Ascending aorta (tissue), 2 donors: Measurements from ENCODE around the gene C1S. TPM values are rescaled to one million over a fixed set of nuclear protein-coding genes. Genes with fewer than 3 reads are reported as not detected.

ENCODE experiments used
- DNase-seq, 2 donors: peaks; one replicate each; pipeline ENCODE4 v3.0.0-alpha.2; 2019; ENCODE audit warnings: low spot score in 2 of 2
- H3K27ac ChIP-seq, 2 donors: fragments of 200-600 bp; sonication (generic); one replicate each; pipeline ENCODE4 v1.5.1; 2016 to 2017; ENCODE audit warnings: mild to moderate bottlenecking in 1 of 2
- H3K27me3 ChIP-seq: fragments of 200-600 bp; sonication (generic); one replicate; pipeline ENCODE4 v1.5.1; 2017
- H3K36me3 ChIP-seq, 2 donors: fragments of 200-600 bp; sonication (generic); one replicate each; pipeline ENCODE4 v1.5.1; 2016
- H3K4me1 ChIP-seq, 2 donors: fragments of 200-600 bp; sonication (generic); one replicate each; pipeline ENCODE4 v1.5.1; 2016 to 2017; ENCODE audit warnings: mild to moderate bottlenecking in 1 of 2
- H3K4me3 ChIP-seq, 2 donors: fragments of 200-600 bp; sonication (generic); one replicate each; pipeline ENCODE4 v1.5.1; 2016 to 2017; ENCODE audit warnings: mild to moderate bottlenecking in 1 of 2
- H3K9me3 ChIP-seq, 2 donors: fragments of 200-600 bp; sonication (generic); one replicate each; pipeline ENCODE4 v1.5.1; 2016
- intact Hi-C: fragments of 100-400 bp; cut with DNase I; formaldehyde crosslinking; loops from one replicate; pipeline ENCODE4 v1.15.1; 2023
- total RNA-seq: library from RNA; depleted of rRNA; stranded (reverse); fragments of >200 nt; gene quantifications from one replicate; pipeline ENCODE4 v1.1.0, GENCODE V29; 2016
- TF ChIP-seq, protein P1 (sequence below), 3 experiments: fragments of 200-600 bp in 2 of 3; fragments of 450-650 bp in 1 of 3; sonication (generic) in 2 of 3; IDR thresholded peaks; one replicate each; pipeline ENCODE4 v1.5.1; 2016 to 2019; ENCODE audit warnings: antibody characterized with exemption in 3 of 3, mild to moderate bottlenecking in 1 of 3, moderate library complexity in 1 of 3

C1S gene
- total RNA-seq, 1 donor from 2014 or later, result 273 TPM

DNA sequence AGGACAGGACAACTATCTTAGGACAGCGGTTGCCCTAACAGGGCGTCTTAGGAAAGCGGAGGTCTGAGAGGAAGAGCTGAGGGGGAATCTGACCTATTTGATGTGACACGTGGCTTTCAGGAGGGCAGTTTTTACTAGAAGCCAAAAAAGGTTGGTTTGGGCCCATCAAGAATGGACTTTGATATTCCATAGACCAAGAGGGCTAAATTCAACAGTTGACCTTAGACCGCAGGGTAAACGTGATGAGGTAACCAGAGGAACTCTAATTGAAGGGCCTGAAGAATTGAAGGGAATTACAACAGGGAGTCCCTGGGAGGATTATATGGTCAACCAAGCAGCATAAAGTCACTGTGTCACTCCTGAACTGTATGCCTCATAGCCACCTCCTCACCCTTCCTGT lies 11.5 kb downstream of the C1S start:
- no peaks in the 10 kb centered on the region for H3K27me3 ChIP-seq
- DNase-seq, result no peak
- H3K27ac ChIP-seq, result no peak overlapping the region
- H3K4me3 ChIP-seq, result no peak overlapping the region
- TF ChIP-seq, protein P1, sequence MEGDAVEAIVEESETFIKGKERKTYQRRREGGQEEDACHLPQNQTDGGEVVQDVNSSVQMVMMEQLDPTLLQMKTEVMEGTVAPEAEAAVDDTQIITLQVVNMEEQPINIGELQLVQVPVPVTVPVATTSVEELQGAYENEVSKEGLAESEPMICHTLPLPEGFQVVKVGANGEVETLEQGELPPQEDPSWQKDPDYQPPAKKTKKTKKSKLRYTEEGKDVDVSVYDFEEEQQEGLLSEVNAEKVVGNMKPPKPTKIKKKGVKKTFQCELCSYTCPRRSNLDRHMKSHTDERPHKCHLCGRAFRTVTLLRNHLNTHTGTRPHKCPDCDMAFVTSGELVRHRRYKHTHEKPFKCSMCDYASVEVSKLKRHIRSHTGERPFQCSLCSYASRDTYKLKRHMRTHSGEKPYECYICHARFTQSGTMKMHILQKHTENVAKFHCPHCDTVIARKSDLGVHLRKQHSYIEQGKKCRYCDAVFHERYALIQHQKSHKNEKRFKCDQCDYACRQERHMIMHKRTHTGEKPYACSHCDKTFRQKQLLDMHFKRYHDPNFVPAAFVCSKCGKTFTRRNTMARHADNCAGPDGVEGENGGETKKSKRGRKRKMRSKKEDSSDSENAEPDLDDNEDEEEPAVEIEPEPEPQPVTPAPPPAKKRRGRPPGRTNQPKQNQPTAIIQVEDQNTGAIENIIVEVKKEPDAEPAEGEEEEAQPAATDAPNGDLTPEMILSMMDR (IDR thresholded peaks at IDR 0.05), result no peak
- H3K9me3 ChIP-seq, result no peaks in the 10 kb centered on the region
- H3K4me1 ChIP-seq, result no peaks in the 10 kb centered on the region
- intact Hi-C loops, result no loop called here
- H3K36me3 ChIP-seq, result peaks cover 11 to 21% of the 10 kb centered on the region in 2 donors

DNA sequence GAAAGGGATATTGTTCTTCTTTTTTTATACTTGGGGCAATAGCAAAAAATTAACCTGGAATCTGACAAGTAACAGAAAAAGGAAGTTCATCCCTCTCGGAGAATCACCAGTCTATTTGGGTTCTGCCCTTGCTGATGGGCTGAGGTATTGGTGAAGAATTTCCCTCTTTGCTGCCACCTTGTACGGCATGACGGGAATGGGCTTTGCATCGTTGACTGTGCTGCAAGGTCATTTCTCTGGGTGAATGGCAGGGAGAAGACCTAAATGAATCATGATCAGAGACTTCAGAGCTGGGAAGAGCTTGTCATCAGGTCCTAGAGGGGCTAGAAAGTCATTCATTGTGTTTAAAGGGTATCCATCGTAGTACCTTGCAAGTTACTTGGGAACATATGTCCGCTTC lies 12.0 kb downstream of the C1S start:
- DNase-seq, result no peak

DNA sequence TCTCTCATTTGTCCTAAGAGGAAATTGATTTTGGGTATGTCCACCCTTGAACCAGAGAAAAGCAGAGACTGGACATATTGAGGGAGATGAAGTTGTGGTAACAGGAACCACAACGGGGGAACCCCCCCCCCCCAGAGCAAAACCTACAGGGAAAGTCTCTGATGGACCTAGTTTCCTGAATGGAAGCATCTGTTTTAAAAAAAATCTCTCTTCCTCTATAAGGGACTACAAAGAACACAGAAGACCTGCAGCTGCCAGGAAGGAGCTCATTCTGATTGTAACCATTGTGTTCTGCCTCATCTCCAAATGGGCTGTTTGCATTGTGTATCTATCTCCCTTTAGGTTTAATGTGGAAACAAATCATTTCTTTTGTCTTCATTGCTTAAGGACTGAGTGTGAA lies 13.4 kb downstream of the C1S start:
- H3K4me3 ChIP-seq, result no peak overlapping the region
- H3K27ac ChIP-seq, result no peak overlapping the region
- intact Hi-C loops, result no loop called here
- H3K27me3 ChIP-seq, result no peaks in the 10 kb centered on the region
- no peaks in the 10 kb centered on the region for H3K9me3 ChIP-seq
- no peak for DNase-seq
- peaks cover 5 to 17% of the 10 kb centered on the region in 2 donors for H3K36me3 ChIP-seq
- TF ChIP-seq, protein P1 (IDR thresholded peaks at IDR 0.05), result no peak
- peaks cover 0 to 3% of the 10 kb centered on the region in 2 donors for H3K4me1 ChIP-seq

More for the DNA sequence above, 12.0 kb downstream of the C1S start:
- Histone ChIP-seq H3K36me3 (peaks cover 7 to 18% of the 10 kb centered on the region in 2 donors), H3K4me3 (no peak overlapping the region), H3K4me1 (no peaks in the 10 kb centered on the region), H3K9me3 (no peaks in the 10 kb centered on the region), H3K27me3 (no peaks in the 10 kb centered on the region), H3K27ac (no peak overlapping the region)
- TF ChIP-seq, protein P1 (IDR thresholded peaks at IDR 0.05), result no peak
- intact Hi-C loops, result no loop called here

DNA sequence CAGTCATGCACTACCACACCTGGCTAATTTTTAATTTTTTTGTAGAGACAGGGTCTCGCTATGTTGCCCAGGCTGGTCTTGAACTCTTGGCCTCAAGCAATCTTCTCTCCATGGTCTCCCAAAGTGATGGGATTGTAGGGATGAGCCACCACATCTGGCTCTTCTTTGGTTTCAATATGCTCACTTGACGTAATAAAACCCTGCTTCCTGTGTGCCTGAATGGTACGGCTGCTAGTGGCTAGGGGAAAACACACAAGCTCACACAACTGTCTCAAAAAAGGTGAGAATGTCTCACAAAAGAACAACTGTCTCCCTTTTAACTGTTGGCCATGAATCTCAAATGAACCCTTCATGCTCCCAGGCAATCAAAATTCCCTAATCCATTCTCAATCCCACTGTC lies 15.0 kb downstream of the C1S start:
- Histone ChIP-seq H3K4me1 (peaks cover 3 to 11% of the 10 kb centered on the region in 2 donors), H3K36me3 (peaks cover under 1 to 7% of the 10 kb centered on the region in 2 donors), H3K27ac (no peak overlapping the region), H3K27me3 (no peaks in the 10 kb centered on the region), H3K4me3 (no peak overlapping the region), H3K9me3 (no peaks in the 10 kb centered on the region)
- no peak for DNase-seq
- TF ChIP-seq, protein P1 (IDR thresholded peaks at IDR 0.05), result no peak
- intact Hi-C loops, result no loop called here

DNA sequence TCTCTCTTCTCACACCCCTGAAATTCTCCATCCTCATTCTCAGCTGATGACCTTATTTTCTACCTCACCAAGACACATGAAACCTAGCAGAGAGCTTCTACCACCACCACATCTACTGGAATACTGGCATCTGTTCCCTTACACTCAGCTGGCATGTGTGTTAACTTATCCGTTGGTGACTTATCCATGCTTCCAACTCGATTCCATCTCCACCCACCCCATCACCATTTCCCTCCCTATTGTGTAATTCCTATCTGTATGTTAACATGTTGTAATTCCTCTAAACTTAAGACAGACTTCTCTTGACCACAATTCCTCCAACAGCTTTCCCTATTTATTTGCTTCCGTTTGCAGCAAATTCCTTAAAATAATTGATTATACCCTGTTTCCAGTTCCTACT lies 15.4 kb downstream of the C1S start:
- peaks cover 5 to 8% of the 10 kb centered on the region in 2 donors for H3K36me3 ChIP-seq
- H3K27me3 ChIP-seq, result no peaks in the 10 kb centered on the region
- TF ChIP-seq, protein P1 (IDR thresholded peaks at IDR 0.05), result no peak
- intact Hi-C loops, result no loop called here
- no peaks in the 10 kb centered on the region for H3K9me3 ChIP-seq
- H3K27ac ChIP-seq, result no peak overlapping the region
- DNase-seq, result no peak
- no peak overlapping the region for H3K4me3 ChIP-seq
- peaks cover 3 to 11% of the 10 kb centered on the region in 2 donors for H3K4me1 ChIP-seq

DNA sequence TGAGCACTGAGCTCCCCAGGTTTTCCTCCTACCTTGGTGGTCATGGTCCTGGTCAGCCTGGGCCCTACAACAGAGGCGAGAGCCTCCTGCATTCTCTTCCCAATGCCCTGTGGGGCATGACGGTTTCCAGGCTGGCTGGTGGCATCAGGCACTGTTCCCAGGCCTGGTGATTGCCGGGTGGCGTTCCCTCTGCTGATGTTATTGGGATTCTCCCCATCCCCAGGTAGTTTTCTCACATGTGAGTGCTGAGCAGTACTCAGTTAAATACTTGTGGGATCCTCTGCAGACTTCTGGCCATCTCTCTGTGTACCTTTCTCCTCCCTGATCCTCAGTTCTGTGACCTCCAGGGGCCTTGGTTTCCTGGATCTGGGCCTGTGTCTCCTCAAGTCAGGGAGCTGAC lies 16.0 kb downstream of the C1S start:
- Histone ChIP-seq H3K27ac (no peak overlapping the region), H3K9me3 (no peaks in the 10 kb centered on the region), H3K4me1 (peaks cover 3 to 11% of the 10 kb centered on the region in 2 donors), H3K36me3 (peaks cover 10 to 13% of the 10 kb centered on the region in 2 donors), H3K4me3 (no peak overlapping the region), H3K27me3 (no peaks in the 10 kb centered on the region)
- no peak for DNase-seq
- intact Hi-C loops, result no loop called here
- TF ChIP-seq, protein P1 (IDR thresholded peaks at IDR 0.05), result no peak
